Heart left ventricle (tissue), 13 donors: Measurements from ENCODE around the gene DPYSL4.

ENCODE experiments used
- POLR2A ChIP-seq, 2 donors: fragments of 450-650 bp; IDR thresholded peaks; one replicate each; pipeline ENCODE4 v1.6.1; 2017; ENCODE audit warnings: antibody characterized with exemption in 2 of 2, mild to moderate bottlenecking in 2 of 2, moderate library complexity in 2 of 2
- TF ChIP-seq, protein P1 (sequence below), 12 donors: fragments of 200-600 bp; sonication (generic) in 4 of 12; IDR thresholded peaks; one replicate each; pipeline versions ENCODE4 v1.5.0 to v1.8.0; 2018 to 2022; ENCODE audit warnings: antibody characterized with exemption in 12 of 12, mild to moderate bottlenecking in 5 of 12
- donor health status: ischemic (EF 13 %, LVEDD 7.1; RV severe dilation, severe dysfunction).
- donor health status: DM: no; HTN: yes; CAD: no.
- donor health status: DM: no; HTN: no; CAD: no.
- donor health status: ischemic (EF 25% LVEDD 6.9; RV normal size, moderate dysfunction).
- donor health status: ischemic (EF 25% LVEDD 5.7; RV mildly dilated, moderate dysfunction).
- donor health status: ischemic (EF 35%, LVEDD 5.7; RV mildly dilated, moderate dysfunction).
- donor health status: nonischemic (EF 11% LVEDD 7.7; RV severe dilation, severe dysfunction).
- donor health status: DM: yes; HTN: yes; CAD: no.
- donor health status: PGD.
- donor health status: ischemic (EF 29% LVEDD 5.4; RV normal size, mild dysfunction).
- donor health status: nonischemic (EF 23%, LVEDD 6.1; RV moderate dilation, normal function).

DNA sequence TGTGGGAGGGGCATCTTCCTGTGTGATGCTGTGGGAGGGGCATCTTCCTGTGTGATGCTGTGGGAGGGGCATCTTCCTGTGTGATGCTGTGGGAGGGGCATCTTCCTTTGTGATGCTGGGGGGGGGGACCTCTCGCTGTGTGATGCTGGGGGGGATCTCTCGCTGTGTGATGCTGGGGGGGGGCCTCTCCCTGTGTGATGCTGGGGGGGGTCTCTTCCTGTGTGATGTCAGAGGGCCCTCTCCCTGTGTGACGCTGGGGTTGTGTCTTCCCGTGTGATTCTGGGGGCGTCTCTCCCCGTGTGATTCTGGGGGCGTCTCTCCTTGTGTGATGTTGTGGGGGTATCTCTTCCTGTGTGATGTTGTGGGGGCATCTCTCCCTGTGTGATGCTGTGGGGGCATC, 27.9 kb upstream of the DPYSL4 start:
- TF ChIP-seq, protein P1, sequence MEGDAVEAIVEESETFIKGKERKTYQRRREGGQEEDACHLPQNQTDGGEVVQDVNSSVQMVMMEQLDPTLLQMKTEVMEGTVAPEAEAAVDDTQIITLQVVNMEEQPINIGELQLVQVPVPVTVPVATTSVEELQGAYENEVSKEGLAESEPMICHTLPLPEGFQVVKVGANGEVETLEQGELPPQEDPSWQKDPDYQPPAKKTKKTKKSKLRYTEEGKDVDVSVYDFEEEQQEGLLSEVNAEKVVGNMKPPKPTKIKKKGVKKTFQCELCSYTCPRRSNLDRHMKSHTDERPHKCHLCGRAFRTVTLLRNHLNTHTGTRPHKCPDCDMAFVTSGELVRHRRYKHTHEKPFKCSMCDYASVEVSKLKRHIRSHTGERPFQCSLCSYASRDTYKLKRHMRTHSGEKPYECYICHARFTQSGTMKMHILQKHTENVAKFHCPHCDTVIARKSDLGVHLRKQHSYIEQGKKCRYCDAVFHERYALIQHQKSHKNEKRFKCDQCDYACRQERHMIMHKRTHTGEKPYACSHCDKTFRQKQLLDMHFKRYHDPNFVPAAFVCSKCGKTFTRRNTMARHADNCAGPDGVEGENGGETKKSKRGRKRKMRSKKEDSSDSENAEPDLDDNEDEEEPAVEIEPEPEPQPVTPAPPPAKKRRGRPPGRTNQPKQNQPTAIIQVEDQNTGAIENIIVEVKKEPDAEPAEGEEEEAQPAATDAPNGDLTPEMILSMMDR (IDR thresholded peaks at IDR 0.05) = no peak
- TF ChIP-seq POLR2A (IDR thresholded peaks at IDR 0.05) = no peak
